Airway epithelial cell (primary cell): ENCODE measurements around the gene TM9SF1. TPM values are rescaled to one million over a fixed set of nuclear protein-coding genes. Genes with fewer than 3 reads are reported as not detected.

Experiments
- total RNA-seq: library from RNA; depleted of rRNA; stranded (reverse); fragments of >200 nt; gene quantifications from 2 replicates; pipeline ENCODE4 v1.2.3, GENCODE V29; 2015

Gene TM9SF1
- total RNA-seq, 1 donor from 2014 or later: 46.4 TPM

Other genes starting within 250 kb of the TM9SF1 start
- 42.4 and 56.8 TPM in 2 replicates for gene DHRS4, start 241.7 kb downstream of the TM9SF1 start, total RNA-seq
- 10.0 and 14.7 TPM in 2 replicates for gene DHRS4L2, start 206.5 kb downstream of the TM9SF1 start, total RNA-seq
- gene CARMIL3, start 143.4 kb downstream of the TM9SF1 start, total RNA-seq: 0.07 TPM in 1 of 2 replicates, not detected in the other
- gene CPNE6, start 123.9 kb downstream of the TM9SF1 start, total RNA-seq: not detected in 2 replicates
- 15.0 and 15.2 TPM in 2 replicates for gene PCK2, start 101.1 kb downstream of the TM9SF1 start, total RNA-seq
- 37.3 and 48.1 TPM in 2 replicates for gene DCAF11, start 80.7 kb downstream of the TM9SF1 start, total RNA-seq
- 0.23 and 1.5 TPM in 2 replicates for gene NRL, start 80.5 kb downstream of the TM9SF1 start, total RNA-seq
- not detected in 2 replicates for gene FITM1, start 64.8 kb downstream of the TM9SF1 start, total RNA-seq
- 143 and 167 TPM in 2 replicates for gene PSME1, start 59.2 kb downstream of the TM9SF1 start, total RNA-seq
- gene EMC9, start 53.9 kb downstream of the TM9SF1 start, total RNA-seq: 19.5 and 25.0 TPM in 2 replicates
- 54.1 and 80.0 TPM in 2 replicates for gene PSME2, start 48.8 kb downstream of the TM9SF1 start, total RNA-seq
- gene RNF31, start 47.9 kb downstream of the TM9SF1 start, total RNA-seq: 37.5 and 96.2 TPM in 2 replicates
- gene IRF9, start 34.2 kb downstream of the TM9SF1 start, total RNA-seq: 10.6 and 14.6 TPM in 2 replicates
- 20.7 and 24.2 TPM in 2 replicates for gene REC8, start 23.4 kb downstream of the TM9SF1 start, total RNA-seq
- 69.6 and 70.8 TPM in 2 replicates for gene IPO4, start 6.6 kb downstream of the TM9SF1 start, total RNA-seq
- gene TSSK4, start 10.3 kb upstream of the TM9SF1 start, total RNA-seq: not detected in 2 replicates
- 60.7 and 77.1 TPM in 2 replicates for gene CHMP4A, start 18.0 kb upstream of the TM9SF1 start, total RNA-seq
- gene MDP1, start 20.6 kb upstream of the TM9SF1 start, total RNA-seq: 11.5 and 12.0 TPM in 2 replicates
- 243 and 248 TPM in 2 replicates for gene NEDD8, start 36.9 kb upstream of the TM9SF1 start, total RNA-seq
- gene GMPR2, start 37.5 kb upstream of the TM9SF1 start, total RNA-seq: 30.3 and 45.9 TPM in 2 replicates
- 52.2 and 64.4 TPM in 2 replicates for gene TINF2, start 47.2 kb upstream of the TM9SF1 start, total RNA-seq
- 229 and 247 TPM in 2 replicates for gene TGM1, start 67.7 kb upstream of the TM9SF1 start, total RNA-seq
- 58.5 and 80.3 TPM in 2 replicates for gene RABGGTA, start 76.2 kb upstream of the TM9SF1 start, total RNA-seq
- 82.6 and 85.4 TPM in 2 replicates for gene DHRS1, start 104.3 kb upstream of the TM9SF1 start, total RNA-seq
- gene NOP9, start 104.4 kb upstream of the TM9SF1 start, total RNA-seq: 20.7 and 32.6 TPM in 2 replicates
- 2.2 and 2.7 TPM in 2 replicates for gene CIDEB, start 112.5 kb upstream of the TM9SF1 start, total RNA-seq
- gene LTB4R2, start 114.7 kb upstream of the TM9SF1 start, total RNA-seq: 55.2 and 59.3 TPM in 2 replicates
- 7.7 and 16.1 TPM in 2 replicates for gene LTB4R, start 116.1 kb upstream of the TM9SF1 start, total RNA-seq
- gene ADCY4, start 139.6 kb upstream of the TM9SF1 start, total RNA-seq: 0.85 and 1.6 TPM in 2 replicates
- 5.4 and 6.0 TPM in 2 replicates for gene RIPK3, start 144.6 kb upstream of the TM9SF1 start, total RNA-seq
- 24.3 and 29.6 TPM in 2 replicates for gene NFATC4, start 172.7 kb upstream of the TM9SF1 start, total RNA-seq
- gene NYNRIN, start 203.6 kb upstream of the TM9SF1 start, total RNA-seq: 16.4 and 21.9 TPM in 2 replicates
- 0.56 and 1.1 TPM in 2 replicates for gene CBLN3, start 234.2 kb upstream of the TM9SF1 start, total RNA-seq
- gene KHNYN, start 234.5 kb upstream of the TM9SF1 start, total RNA-seq: 60.4 and 66.9 TPM in 2 replicates
- gene SDR39U1, start 247.3 kb upstream of the TM9SF1 start, total RNA-seq: 17.0 and 34.2 TPM in 2 replicates